NK-92 (cell line): ENCODE data around the gene POMT1.
"Not testable (repeated sequence)": the region's sequence is repeated elsewhere in the genome, so short reads cannot be mapped to it uniquely, and the experiment has no call there.

ENCODE experiments used
- DNase-seq: peaks from one replicate; lab custom pipeline; 2025; ENCODE audit not compliant: unreplicated experiment; lab: John Stamatoyannopoulos, UW

Gene POMT1

GRCh38 chr9:131492070-131492469 lies 10.6 kb upstream of the POMT1 start:
- no peak for DNase-seq

GRCh38 chr9:131494296-131494870 lies 8.3 kb upstream of the POMT1 start:
- no peak for DNase-seq

GRCh38 chr9:131495785-131496184 lies 6.9 kb upstream of the POMT1 start:
- DNase-seq: no peak

DNA sequence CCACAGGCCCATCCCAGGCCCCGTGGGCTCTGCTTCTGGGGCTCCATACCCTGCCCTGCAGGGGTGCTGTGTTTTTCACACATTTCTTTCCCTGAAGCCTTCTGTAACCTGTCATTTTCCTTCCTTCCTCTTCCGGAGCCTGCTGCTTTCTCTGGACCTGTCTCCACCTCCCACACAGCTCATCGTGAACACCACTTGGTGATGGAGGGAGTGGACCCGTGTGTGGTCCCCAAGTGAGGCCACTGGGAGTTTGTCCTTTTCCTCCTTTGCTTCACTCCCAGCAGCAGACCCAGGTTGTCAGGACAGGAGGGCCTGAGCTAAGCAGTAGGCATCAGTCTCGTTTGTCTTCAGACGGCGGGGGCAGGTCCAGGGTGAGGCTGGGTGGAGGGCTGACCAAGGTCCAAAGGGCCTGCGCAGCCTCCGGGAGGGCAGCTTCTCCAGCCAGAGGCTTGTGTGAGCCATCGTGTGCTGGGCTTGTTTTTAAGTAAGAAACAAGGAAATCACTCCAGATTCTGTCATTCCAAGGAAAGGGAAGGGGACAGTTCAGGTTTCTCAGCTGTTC lies 5.8 kb upstream of the POMT1 start:
- no peak for DNase-seq

DNA sequence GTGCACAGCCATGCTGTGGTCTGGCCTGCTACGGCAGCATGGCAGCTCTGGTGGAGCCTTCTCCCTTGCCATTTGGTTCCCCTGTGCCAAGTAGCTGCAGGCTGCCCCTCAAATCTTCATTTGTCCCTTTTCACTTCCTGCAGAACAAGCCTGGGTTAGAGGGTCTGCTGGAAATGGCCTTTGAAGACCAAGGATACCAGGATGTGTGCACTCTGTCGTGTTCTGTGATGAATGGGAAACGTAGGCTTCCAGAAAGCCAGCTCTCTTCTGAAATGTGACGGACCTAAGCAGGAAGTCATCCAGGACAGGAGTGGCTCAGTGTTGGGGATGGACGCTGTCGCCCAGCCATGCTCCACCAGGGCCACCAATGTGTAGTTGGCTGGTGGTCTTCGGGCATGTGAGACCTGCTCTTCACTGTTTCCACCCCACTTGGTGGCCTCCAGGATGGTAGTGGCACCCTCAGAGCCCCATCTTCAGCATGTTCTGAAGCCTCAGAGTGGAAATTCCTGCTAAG lies 3.4 kb upstream of the POMT1 start:
- DNase-seq: no peak

DNA sequence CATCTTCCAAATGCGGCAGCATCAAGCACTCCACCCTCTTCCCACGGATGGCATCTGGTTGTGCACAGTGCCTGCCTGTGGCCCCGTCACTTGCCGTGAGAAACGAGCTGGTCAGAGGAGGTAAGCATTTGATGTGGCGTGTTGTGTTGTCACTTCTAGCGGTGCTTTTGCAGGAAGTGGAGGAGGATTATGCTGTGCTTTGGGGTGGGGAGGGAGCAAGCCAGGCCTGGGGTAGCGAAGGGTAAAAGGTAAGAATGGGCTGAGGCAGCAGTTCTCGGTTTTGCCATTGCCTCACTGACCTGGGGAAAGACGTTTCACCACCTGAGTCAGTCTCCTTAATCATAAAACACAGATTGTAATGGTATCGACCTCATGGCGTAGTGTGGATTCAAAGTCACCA lies 2.3 kb upstream of the POMT1 start:
- DNase-seq: no peak

DNA sequence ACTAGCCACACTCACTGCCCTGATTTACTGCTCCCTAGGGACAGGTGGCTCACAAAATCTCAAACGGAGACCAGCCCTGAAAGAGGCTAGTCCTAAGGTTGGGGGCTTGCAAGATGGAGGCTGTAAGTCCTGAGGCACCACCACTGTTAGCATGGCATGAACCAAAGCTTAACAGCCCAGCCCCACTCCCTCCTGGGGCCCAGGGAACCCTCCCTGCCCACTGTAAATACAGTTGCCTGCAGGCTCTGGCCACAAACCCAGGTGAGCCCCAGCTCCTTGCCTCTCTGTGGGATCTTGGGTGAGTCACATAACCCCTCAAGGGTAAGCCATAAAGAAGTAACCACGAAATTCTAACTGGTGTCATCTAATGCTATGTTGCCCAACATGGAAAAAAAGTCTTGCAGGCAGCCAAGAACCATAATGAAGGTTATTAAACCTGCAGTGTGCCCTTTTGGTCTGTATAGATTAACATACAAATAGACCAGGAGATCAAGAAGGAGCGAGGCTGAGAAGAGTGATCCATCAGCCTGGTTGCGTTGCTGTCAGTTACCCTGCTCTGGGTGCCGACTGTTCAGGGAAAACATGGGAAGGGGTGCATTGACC lies 1.7 kb upstream of the POMT1 start:
- no peak for DNase-seq

DNA sequence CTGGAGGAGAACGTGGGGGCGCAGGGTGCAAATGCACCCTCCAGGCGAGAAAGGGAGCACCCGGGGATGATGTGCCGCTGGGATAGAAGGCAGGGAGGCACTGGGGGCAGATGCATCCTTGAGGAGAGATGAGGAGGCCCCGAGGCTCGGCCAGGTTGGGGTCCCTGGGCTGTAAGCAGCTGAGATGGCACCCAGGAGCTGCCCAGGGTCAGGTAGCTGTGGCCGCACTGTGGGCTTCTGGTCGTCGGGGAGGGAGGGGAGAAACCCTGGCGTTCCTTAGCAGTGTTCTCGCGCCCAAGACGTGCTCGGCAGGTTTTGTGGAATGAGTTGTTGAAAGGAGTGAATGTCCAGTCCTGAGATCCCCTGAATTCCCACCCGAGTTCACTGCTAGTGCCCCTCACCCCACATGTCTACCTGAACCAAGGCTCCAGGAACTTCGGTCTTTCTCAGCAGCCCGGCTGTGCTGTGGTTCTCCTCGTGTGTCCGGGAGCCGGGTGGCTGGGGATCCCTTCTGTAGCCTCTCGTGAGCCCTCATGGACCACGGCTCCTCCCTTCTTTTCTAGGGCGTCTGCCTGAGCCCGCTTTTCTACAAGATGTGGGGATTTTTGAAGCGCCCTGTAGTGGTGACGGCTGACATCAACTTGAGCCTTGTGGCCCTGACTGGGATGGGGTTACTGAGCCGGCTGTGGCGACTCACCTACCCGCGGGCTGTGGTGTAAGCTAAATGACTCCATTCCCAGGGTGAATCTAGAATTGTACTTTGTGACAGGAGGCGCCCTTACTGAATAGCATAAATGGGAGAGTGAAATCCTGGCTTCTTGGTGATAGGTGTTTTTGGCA lies 1.1 kb downstream of the POMT1 start:
- DNase-seq: no peak

DNA sequence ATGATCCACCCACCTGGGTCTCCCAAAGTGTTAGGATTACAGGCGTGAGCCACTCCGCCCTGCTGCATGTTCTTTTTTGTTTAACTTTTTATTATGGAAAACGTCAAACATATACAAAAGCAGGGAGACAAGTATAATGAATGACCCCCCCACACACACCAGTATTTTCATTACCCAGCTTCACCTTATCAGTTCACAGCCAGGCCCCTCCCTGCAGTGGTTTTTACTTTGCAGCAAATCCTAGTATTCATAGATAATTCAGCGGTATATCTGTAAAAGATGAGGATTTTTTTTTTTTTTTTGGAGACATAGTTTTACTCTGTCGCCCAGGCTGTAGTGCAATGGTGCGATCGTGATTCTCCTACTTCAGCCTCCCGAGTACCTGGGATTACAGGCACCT lies 2.3 kb downstream of the POMT1 start:
- DNase-seq: no peak

DNA sequence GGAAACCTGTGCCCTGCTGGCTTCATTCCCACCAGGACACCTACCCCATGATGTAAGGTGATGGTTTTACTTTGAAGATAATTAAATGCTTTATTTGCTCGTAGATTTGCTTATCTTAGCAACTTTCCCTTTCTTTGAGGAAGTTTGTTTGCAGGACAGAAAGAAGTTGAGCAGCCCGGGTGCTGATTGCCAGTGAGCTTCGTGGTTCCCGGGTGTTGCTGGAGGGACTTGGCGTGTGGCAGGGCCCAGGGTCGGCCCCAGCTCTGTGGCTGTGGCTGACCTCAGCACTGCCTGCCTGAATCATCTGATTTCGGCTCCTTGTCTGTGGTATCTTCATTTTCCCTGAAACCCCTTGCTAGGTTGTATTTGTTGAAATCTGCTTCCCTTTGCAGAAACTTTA lies 8.7 kb downstream of the POMT1 start:
- DNase-seq: no peak

- no peak for DNase-seq
Measured at GRCh38 chr9:131511880-131512279, 9.2 kb downstream of the POMT1 start.

DNA sequence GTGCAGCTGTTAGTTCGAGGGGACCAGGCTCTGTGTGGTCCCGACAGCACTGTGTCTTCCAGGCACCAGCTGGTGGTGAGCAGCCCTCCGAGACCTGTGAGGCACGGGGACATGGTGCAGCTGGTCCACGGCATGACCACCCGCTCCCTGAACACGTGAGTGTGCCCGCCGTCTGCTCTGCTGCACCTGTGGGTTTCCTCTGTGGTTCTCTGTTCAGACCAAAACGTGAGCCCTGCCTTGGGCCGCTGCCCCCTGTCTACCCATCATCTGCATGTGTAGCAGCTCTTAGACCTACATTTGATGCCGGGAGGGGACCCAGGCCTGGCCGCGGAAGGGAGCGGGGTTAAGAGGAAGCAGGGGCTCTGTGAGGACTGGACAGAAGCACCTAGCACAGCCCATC lies 10.5 kb downstream of the POMT1 start:
- no peak for DNase-seq

- DNase-seq: not testable (repeated sequence)
Measured at GRCh38 chr9:131515559-131516031, 12.9 kb downstream of the POMT1 start.

DNA sequence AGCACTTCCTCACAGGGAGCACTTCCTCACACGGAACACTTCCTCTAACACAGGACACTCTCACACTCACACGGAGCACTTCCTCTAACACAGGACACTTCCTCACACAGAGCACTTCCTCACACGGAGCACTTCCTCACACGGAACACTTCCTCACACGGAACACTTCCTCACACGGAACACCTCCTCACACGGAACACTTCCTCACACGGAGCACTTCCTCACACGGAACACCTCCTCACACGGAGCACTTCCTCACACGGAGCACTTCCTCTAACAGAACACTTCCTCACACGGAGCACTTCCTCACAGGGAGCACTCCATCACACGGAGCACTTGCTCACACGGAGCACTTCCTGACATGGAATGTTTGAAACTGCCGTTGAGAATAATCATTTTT lies 13.4 kb downstream of the POMT1 start:
- DNase-seq: no peak

- no peak for DNase-seq
Measured at GRCh38 chr9:131516930-131517329, 14.2 kb downstream of the POMT1 start.

DNA sequence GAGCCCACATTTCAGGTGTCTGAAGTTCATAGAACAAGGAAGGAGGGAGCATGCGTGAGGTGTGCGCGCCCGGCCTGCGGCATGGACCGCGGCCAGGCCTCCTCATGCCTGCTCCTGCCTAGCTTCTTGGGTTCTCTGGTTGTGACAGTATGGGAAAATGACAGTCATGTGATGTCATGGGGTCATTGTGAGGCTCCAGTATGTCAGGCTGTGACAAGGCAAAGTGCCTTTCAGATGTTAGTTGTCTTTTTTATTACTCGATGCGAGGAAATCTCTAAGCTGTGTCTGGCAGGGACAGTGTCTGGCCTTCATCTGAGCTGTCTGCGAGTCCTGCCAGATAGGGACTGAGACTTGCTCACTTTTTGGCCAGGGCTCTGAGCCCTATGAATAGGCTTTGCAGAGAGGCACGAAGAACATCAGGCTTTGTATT lies 15.1 kb downstream of the POMT1 start:
- no peak for DNase-seq

- DNase-seq: no peak
Measured at GRCh38 chr9:131518553-131518952, 15.8 kb downstream of the POMT1 start.

GRCh38 chr9:131520503-131520902 lies 17.8 kb downstream of the POMT1 start:
- DNase-seq: no peak

DNA sequence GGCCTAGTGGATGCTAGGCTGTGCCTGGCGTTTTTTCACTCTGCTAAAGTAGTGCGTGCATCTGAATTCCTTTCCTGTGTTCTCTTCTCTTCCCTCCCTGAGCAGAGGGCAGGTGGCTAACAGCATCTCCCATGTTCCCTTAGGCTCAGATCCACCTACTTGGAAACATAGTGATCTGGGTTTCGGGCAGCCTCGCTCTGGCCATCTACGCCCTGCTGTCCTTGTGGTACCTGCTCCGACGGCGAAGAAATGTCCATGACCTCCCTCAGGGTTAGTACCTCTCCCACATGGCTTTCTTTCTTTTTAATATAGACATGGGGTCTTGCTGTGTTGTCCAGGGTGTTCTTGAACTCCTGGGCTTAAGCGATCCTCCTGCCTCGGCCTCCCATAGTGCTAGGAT lies 18.5 kb downstream of the POMT1 start:
- DNase-seq: no peak

- DNase-seq: no peak
Measured at GRCh38 chr9:131521822-131522221, 19.1 kb downstream of the POMT1 start.

DNA sequence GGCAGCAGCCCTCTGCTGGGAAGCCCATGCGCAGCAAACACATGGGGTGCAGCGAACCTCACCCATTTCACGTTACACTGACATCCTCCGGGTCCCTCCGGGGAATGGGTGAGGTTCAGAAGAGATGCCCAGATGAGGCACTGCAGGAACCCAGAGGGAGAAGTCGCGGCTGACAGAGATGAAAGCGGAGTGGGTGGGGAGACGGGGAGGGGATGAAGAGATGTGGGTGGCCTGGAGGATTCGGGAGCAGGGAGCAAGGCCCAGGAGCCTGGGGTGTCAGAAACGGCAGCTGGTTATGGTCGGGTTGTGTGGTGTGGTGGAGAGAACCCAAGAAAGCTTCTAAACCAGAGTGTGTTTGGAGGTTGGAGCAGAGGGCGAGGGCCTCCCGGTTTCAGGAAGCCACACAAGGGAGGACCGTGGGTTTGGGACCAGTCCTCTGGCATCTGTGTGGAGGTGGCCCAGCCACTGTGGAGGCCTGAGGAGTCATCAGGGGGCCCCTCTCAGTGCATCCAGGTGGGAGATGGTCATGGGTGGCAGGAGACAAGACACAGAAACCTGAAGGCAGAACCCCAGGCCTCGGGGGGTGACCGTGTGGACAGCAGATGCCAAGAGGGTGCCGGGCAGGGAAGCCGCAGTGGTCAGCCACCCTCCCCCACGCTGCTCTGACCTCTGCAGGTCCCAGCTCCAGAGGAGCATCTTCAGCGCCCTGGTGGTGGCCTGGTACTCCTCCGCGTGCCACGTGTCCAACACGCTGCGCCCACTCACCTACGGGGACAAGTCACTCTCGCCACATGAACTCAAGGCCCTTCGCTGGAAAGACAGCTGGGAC lies 19.8 kb downstream of the POMT1 start:
- DNase-seq: no peak
